HG02885 (cell line): Measurements from ENCODE around the gene HEPACAM.

Source experiments
- ATAC-seq: cut with Tn5 transposase; IDR thresholded peaks from one replicate; pipeline ENCODE4 v1.9.1; 2021; ENCODE audit warnings: mild to moderate bottlenecking; ENCODE audit not compliant: unreplicated experiment, poor library complexity

Gene HEPACAM

DNA sequence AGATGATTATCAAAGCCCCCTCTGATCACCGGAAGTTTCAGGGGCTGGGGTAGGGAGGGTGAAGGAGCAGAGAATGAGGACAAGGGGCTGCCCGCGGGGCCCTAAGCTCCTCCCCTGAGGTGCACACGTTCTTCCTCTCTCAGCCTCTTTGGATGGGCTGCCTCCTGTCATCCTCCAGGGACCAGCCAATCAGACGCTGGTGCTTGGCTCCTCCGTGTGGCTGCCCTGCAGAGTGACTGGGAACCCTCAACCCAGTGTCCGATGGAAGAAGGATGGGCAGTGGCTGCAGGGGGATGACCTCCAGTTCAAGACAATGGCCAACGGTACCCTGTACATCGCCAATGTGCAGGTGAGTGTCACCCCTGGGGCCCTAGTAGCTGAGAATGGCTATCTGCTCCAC is 63.1 kb downstream of the HEPACAM start:
- no peak for ATAC-seq

DNA sequence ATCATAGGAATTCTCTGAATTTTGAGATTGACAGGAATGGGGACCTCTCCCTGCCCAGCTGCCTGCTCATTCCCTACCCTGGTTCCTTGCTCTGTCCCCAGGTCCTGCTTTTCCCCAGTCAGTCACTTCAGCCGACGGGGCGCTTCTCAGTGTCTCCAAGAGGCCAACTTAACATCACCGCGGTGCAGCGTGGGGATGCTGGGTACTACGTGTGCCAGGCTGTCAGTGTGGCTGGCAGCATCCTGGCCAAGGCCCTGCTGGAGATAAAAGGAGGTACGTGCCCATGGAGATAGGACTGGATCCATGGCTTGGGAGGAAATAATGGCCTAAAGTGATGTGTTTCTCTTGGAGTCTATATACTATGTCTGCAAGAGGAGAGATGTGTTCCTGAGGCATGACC is 63.6 kb downstream of the HEPACAM start:
- ATAC-seq: no peak

DNA sequence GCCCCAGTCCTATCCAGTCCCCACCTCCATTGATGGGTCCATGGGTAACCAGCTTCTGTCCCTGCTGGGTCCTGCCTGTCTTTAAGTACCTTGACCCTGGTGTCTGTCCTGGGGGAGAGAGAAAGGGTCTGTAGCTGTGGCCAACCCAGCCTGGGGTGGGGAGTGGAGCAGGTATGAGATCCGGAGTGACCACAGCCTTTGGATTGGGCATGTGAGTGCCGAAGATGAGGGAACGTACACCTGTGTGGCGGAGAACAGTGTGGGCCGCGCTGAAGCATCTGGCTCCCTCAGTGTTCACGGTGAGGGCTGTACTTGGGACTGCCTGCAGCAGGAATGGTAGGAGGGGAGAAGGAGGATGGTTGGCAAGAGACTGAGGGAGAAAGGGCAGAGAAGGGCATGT is 65.4 kb downstream of the HEPACAM start:
- no peak for ATAC-seq

DNA sequence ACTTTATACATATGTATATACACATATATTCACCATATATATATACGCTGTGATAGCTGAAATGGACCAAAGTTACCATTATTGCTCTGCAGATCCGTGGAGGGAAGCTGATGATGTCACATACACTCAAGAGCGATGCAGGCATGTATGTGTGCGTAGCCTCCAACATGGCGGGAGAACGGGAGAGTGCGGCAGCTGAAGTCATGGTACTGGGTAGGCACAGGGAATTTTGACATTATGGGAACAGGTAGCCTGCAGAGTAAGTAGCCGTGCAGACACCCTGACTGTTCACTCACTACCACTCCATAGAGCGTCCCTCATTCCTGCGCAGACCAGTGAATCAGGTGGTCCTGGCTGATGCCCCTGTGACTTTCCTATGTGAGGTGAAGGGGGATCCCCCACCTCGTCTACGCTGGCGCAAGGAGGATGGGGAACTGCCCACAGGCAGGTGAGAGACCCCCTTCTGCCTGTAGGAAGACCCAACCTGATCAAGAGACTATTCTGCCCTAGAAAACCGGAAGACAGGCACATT is 65.9 kb downstream of the HEPACAM start:
- no peak for ATAC-seq

DNA sequence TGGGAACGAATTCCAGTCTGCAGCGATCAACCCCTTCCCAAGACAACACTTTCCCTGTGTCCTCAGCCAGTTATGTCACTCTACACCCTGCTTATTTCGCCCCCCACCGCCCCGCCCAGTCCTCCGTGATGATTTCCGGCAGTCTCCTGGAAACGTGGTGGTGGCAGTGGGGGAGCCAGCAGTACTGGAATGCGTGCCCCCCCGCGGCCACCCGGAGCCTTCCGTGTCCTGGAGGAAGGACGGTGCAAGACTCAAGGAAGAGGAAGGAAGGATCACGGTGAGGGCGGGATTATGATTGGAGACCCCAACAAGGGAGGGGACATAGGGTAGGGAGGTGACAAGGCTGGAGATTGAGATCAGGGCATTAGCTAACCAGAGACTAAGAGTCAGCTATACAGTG is 66.5 kb downstream of the HEPACAM start:
- no peak for ATAC-seq
